ENCODE data around the gene TMC8.

TMC8 gene

GRCh38 chr17:78140169-78141051 lies 9.8 kb downstream of the TMC8 start:
- Histone ChIP-seq H3K9me3 (ENCODE audit: low read depth, low read length) (no peaks in the 10 kb centered on the region), H3K4me3 (no peak overlapping the region; the same call in 1 of the 2 replicates), H3K9ac (ENCODE audit: insufficient read length) (peak overlapping the region; percentile 38), H3K36me3 (ENCODE audit: insufficient read depth, low read length) (no peaks in the 10 kb centered on the region), H3K27ac (peak overlapping the region; percentile 60; the same call in 1 of the 2 replicates)
- TF ChIP-seq POLR2AphosphoS5 (IDR thresholded peaks at IDR 0.05; ENCODE audit: borderline replicate concordance, low read depth, low read length) (no peak; the same call in 1 of the 2 replicates), FOXP2 (optimal IDR thresholded peaks at IDR 0.05; ENCODE audit: control extremely low read depth, extremely low read length, insufficient read depth) (peak; percentile 13)
- DNase-seq (ENCODE audit: low read depth, low spot score) = peak; percentile 92

GRCh38 chr17:78141437-78142118 lies 11.0 kb downstream of the TMC8 start:
- TF ChIP-seq FOXP2 (optimal IDR thresholded peaks at IDR 0.05; ENCODE audit: control extremely low read depth, extremely low read length, insufficient read depth) (no peak), EZH2 (IDR thresholded peaks at IDR 0.05) (no peak), POLR2AphosphoS5 (IDR thresholded peaks at IDR 0.05; ENCODE audit: borderline replicate concordance, low read depth, low read length) (no peak)
- Histone ChIP-seq H3K27ac (no peak overlapping the region), H3K9ac (ENCODE audit: insufficient read length) (no peak overlapping the region), H3K9me3 (ENCODE audit: low read depth, low read length) (no peaks in the 10 kb centered on the region), H3K4me3 (no peak overlapping the region), H3K36me3 (ENCODE audit: insufficient read depth, low read length) (no peaks in the 10 kb centered on the region)
- no peak for DNase-seq (ENCODE audit: low read depth, low spot score)

GRCh38 chr17:78142119-78142861 lies 11.7 kb downstream of the TMC8 start:
- Histone ChIP-seq H3K36me3 (ENCODE audit: insufficient read depth, low read length) (no peaks in the 10 kb centered on the region), H3K9ac (ENCODE audit: insufficient read length) (no peak overlapping the region), H3K9me3 (ENCODE audit: low read depth, low read length) (no peaks in the 10 kb centered on the region), H3K4me3 (no peak overlapping the region), H3K27ac (no peak overlapping the region)
- no peak for TF ChIP-seq POLR2AphosphoS5 (IDR thresholded peaks at IDR 0.05; ENCODE audit: borderline replicate concordance, low read depth, low read length)
- TF ChIP-seq EZH2 (IDR thresholded peaks at IDR 0.05) = no peak
- TF ChIP-seq FOXP2 (optimal IDR thresholded peaks at IDR 0.05; ENCODE audit: control extremely low read depth, extremely low read length, insufficient read depth) = no peak
- no peak for DNase-seq (ENCODE audit: low read depth, low spot score)

- Histone ChIP-seq H3K9ac (ENCODE audit: insufficient read length) (no peak overlapping the region), H3K36me3 (ENCODE audit: insufficient read depth, low read length) (no peaks in the 10 kb centered on the region), H3K4me3 (no peak overlapping the region), H3K27ac (no peak overlapping the region), H3K9me3 (ENCODE audit: low read depth, low read length) (no peaks in the 10 kb centered on the region)
- DNase-seq (ENCODE audit: low read depth, low spot score) = no peak
- TF ChIP-seq EZH2 (IDR thresholded peaks at IDR 0.05) = no peak
- TF ChIP-seq FOXP2 (optimal IDR thresholded peaks at IDR 0.05; ENCODE audit: control extremely low read depth, extremely low read length, insufficient read depth) = no peak
- no peak for TF ChIP-seq POLR2AphosphoS5 (IDR thresholded peaks at IDR 0.05; ENCODE audit: borderline replicate concordance, low read depth, low read length)
Observed at GRCh38 chr17:78143214-78144146, 12.9 kb downstream of the TMC8 start.

DNA sequence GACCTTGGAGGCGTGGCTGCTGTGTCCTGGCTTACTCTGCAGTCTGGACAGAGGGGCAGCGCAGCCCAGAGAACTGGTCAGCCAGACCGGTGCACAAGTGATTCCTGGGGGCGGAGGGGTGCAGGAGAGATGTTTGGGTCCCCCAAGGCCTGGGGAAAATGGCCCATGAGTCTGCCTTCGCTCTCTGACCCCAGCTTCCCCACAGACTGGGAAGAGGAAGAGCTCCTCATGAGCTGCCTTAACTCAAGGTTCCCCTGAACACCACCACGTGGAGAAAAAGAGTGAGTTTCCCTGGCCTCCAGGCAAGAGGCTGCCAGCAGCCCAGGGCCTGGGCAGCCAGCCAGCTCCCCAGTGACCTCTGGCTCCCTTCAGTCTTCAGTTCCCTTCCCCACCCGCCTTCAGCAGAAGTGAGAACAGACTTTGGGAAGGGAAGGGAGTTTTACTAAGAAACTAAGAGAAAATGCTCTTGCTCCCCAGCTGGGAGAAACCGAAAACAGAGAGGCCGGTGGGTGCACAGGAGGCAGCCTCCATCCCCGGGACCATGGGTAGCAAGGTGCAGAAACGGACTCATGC lies 13.7 kb downstream of the TMC8 start:
- Histone ChIP-seq H3K9me3 (ENCODE audit: low read depth, low read length) (no peaks in the 10 kb centered on the region), H3K36me3 (ENCODE audit: insufficient read depth, low read length) (no peaks in the 10 kb centered on the region), H3K4me3 (no peak overlapping the region), H3K27ac (no peak overlapping the region), H3K9ac (ENCODE audit: insufficient read length) (no peak overlapping the region)
- TF ChIP-seq EZH2 (IDR thresholded peaks at IDR 0.05) (no peak), FOXP2 (optimal IDR thresholded peaks at IDR 0.05; ENCODE audit: control extremely low read depth, extremely low read length, insufficient read depth) (no peak), POLR2AphosphoS5 (IDR thresholded peaks at IDR 0.05; ENCODE audit: borderline replicate concordance, low read depth, low read length) (no peak)
- DNase-seq (ENCODE audit: low read depth, low spot score) = no peak

DNA sequence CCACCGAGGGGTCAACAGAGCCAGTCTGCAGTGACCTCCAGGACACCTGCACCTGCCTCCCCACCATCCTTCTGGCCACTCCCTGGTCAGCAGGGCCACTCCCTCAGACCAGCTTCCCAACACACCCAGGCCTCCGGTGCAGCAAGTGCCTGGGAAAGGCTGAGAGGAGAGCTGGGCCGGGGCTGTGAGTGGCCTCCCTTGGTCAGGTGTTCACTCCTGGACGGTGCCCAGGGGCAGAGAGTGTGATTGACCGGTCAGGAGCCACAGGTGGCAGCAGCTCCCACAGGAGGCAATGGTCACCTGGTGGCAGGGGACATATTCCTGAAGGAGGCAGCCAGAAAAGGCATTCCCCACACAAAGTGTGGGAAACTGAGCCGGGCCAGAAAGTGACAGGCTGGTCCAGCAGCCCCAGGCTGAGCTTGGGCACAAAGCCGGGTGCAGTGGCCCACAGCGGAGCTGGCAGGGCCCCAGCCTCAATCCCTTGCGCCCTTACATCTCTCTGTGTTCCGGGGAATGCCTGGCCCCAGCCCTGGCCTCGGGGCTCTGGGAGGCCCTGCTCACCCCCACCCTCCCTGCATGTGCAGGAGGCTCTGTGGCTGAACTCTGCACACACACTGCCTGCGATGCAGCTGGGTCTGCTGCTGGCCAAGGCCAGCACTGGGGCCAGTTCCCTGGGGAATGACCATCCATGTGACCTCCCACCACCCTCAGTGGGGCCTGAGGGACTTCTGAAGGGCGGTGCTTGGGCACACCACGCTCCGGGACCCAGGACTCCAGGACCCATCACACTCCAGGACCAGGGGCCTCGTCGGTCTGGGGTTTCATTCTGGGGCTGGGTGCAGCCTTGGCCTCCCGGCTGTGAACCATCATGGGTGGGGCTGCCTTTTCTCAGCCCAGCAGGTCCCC lies 14.4 kb downstream of the TMC8 start:
- TF ChIP-seq FOXP2 (optimal IDR thresholded peaks at IDR 0.05; ENCODE audit: control extremely low read depth, extremely low read length, insufficient read depth) (no peak), EZH2 (IDR thresholded peaks at IDR 0.05) (no peak), POLR2AphosphoS5 (IDR thresholded peaks at IDR 0.05; ENCODE audit: borderline replicate concordance, low read depth, low read length) (no peak)
- no peak for DNase-seq (ENCODE audit: low read depth, low spot score)
- no peak overlapping the region for H3K4me3 ChIP-seq
- H3K9ac ChIP-seq (ENCODE audit: insufficient read length) = no peak overlapping the region
- H3K9me3 ChIP-seq (ENCODE audit: low read depth, low read length) = no peaks in the 10 kb centered on the region
- H3K36me3 ChIP-seq (ENCODE audit: insufficient read depth, low read length) = no peaks in the 10 kb centered on the region
- no peak overlapping the region for H3K27ac ChIP-seq
